Cardiac fibroblast (primary cell): ENCODE data around the gene SIRT2.

Source experiments
- DNase-seq, 2 donors: peaks; one replicate each; pipeline versions ENCODE4 v3.0.0 to v3.0.0-alpha.2; 2010; ENCODE audit warnings: low read depth in 2 of 2
- H3K4me3 ChIP-seq, 2 donors: replicated peaks in 1 of 2; 1 replicate in 1 of 2; 2 replicates in 1 of 2; pipeline ENCODE4 v1.5.1; 2011; ENCODE audit warnings: low read depth in 2 of 2, low read length in 2 of 2, mild to moderate bottlenecking in 2 of 2, moderate library complexity in 1 of 2
- CTCF ChIP-seq: IDR thresholded peaks from one replicate; pipeline ENCODE4 v1.5.1; 2011; ENCODE audit warnings: low read depth, mild to moderate bottlenecking, low read length, inconsistent platforms

The SIRT2 gene

GRCh38 chr19:38852231-38853044 lies 47.0 kb downstream of the SIRT2 start:
- H3K4me3 ChIP-seq: peak overlapping the region; percentile 78 to 81
- DNase-seq: peak; percentile 57 to 76

GRCh38 chr19:38851622-38852230 lies 47.7 kb downstream of the SIRT2 start:
- TF ChIP-seq CTCF: no peak
- H3K4me3 ChIP-seq: peak overlapping the region; percentile 78 to 81
- DNase-seq: peak; percentile 90 to 96

More at GRCh38 chr19:38852231-38853044, 47.0 kb downstream of the SIRT2 start:
- TF ChIP-seq CTCF: no peak

GRCh38 chr19:38850976-38851621 lies 48.3 kb downstream of the SIRT2 start:
- DNase-seq: no peak
- peak overlapping the region; percentile 64 to 78 for H3K4me3 ChIP-seq
- TF ChIP-seq CTCF: no peak

GRCh38 chr19:38850436-38850975 lies 48.9 kb downstream of the SIRT2 start:
- TF ChIP-seq CTCF: no peak
- H3K4me3 ChIP-seq: peak overlapping the region; percentile 64 to 78
- peak in 1 of 2 donors; percentile 100 for DNase-seq

GRCh38 chr19:38849860-38850435 lies 49.5 kb downstream of the SIRT2 start, which contains the start of gene HNRNPL:
Gene HNRNPL (minus strand): TSS chr19:38849986. CDS start chr19:38849966, 20 bp downstream.
- H3K4me3 ChIP-seq: peak within 1 kb of the TSS; percentile 64 to 78
- TF ChIP-seq CTCF: peak; percentile 24
- DNase-seq: peak in 1 of 2 donors; percentile 100

GRCh38 chr19:38849147-38849859 lies 50.1 kb downstream of the SIRT2 start:
- TF ChIP-seq CTCF: no peak
- peak overlapping the region; percentile 50 to 69 for H3K4me3 ChIP-seq
- DNase-seq: peak; percentile 96 to 97
